Stimulated activated CD8-positive, alpha-beta memory T cell treated with anti-CD3 and anti-CD28 coated beads, Interleukin-15, amount 100 ng/mL, for 24 hours (primary cell): ENCODE measurements around the gene ACSS1.
"Not testable (repeated sequence)": the region's sequence is repeated elsewhere in the genome, so short reads cannot be mapped to it uniquely, and the experiment has no call there.

Source experiments
- DNase-seq: peaks from one replicate; pipeline ENCODE4 v3.0.0-alpha.2; 2020; ENCODE audit warnings: low read depth

ACSS1 gene

DNA sequence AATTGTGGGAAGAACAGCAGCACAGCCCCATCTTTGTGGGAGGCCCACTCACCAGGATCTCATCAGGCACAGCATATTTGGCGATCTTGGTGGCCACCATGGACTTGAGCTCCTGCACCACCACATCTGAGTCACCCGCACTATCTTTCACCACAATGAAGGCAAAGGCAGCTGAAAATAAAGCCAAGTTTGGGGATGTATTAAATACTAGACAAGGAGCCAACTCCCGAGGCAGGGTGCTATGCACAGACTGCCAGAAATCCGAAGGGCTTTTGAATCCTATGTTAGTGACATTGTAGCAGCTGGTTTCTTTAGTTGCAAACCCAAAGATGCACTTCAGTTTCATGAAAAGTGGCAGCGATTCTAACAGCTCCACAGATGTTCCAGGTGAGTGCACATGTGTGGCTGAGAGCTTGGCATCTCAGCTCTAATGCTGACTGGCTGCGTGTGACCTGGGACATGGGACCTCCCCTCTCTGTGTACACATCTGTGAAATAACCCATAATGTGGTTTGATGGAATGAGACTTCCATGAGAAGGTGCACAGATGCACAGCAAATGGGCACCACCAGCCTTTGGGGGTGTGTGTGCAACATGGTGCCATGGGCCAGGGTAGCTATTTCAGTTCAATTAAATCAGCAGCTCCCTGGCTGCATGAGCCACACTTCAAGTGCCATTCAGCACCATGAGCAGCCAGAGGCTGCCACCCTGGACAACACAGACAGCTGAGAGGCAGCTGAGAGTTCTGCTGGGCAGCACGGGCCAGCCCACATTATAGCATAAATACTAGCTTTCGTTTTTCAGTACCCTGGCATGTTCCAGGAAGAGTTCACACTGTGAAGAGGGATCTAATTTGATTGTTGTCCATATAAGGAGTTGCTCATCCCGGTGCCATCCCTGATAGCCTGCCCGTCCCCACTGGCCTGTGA lies 48.5 kb downstream of the ACSS1 start:
- DNase-seq, result no peak

DNA sequence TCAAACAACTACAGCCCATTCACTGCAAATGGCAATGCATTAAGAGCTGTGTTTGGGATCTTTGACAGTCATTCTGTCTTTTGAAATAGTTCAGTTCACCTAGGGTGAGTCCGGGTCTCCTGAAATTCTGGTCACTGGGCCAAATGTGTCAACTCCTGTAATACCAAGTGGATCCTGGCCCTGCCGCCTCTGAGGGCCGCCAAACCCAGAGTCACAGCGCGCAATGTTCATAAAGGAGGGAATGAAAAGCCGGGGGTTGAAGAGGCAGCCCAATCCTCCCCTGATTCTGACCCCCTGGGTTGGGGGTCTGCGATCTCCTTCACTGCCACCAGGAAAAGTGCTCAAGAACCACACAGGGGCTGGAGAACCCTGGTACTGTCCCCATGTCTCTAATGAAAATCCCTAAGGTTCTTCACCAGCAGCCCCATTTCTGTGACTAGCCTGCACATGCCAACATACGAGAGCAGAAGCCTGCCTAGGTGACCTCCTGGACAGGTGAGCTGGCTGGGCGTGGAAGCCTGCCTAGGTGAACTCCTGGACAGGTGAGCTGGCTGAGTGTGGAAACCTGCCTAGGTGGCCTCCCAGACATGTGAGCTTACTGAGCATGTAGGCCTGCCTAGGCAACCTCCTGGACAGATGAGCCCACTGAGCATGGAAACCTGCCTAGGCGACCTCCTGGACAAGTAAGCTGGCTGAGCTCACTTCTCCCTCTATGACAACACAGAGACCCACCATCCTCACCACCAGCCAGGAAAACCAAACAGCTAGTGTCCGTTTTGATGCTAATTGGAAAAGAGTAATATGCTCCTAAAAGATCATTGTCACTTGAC lies 49.3 kb downstream of the ACSS1 start:
- DNase-seq, result no peak

DNA sequence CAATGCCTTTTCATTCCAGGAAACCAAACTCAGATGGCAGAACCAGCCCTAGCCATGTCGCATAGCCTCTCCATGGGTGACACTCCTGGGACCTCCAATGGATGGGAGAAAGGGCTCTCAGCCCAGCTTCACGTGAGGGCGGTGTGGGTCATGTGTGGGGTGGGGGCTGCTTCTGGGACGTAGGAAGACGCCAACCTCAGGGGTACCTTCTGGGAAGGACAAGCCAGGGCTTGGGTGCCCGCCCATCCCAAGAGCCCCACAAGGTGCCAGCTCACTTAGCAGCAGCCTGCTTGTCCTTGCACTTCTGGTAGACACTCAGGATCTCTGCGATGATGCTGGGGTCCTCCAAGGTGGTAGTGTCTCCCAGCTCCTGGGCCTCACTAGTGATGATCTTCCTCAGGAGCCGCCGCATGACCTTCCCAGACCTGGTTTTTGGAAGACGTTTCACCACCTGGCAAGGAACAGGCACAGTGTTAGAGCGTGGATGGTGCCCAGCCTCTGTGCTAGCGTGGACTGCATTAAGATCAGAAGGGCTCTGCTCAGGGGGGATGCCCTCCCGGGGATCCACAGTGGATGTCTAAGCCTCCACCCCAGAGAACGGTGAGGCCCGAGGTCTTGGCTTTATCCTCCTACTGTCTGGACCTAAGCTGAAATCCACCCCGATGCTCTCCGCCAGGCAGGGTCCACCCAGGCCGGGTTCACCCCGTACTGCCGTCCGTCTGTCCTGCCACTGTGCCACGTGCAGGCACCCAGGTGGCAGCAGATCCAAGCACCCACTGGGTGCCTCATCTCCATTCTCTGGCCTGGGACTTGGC lies 50.2 kb downstream of the ACSS1 start:
- no peak for DNase-seq

DNA sequence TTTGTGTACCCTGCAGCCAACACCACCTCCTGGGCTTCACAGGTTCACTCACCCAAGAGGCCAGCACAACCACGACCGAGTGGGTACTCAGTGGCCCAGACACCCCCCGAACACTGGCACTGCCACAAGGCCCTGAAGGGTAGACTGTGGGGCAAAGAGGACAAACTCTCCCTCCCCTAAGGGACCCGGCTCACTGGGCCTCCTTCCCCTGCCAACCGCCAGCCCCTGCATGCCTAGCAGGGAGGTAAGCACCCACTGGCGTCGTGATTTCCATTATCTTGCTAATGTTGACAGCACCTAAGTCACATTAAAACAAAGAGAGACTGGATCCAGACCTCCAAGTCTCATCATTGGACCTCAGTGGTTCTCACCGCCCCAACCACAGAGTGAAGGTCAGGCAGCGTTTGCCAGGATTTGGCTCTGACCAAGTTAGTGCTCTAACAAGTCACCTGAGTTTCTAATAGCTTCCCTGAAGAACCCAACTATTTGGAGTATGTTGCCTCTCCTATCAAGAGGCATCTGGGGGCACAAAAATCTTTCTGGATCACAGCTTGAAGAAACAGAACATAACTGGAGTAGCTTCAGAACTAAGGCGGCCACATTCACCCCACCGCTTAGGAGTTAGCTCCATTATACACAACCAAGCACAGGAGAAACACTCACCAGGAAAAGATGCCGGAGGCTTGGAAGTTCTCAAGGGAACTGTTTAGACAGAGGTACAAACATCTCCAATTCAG lies 51.3 kb downstream of the ACSS1 start:
- no peak for DNase-seq

DNA sequence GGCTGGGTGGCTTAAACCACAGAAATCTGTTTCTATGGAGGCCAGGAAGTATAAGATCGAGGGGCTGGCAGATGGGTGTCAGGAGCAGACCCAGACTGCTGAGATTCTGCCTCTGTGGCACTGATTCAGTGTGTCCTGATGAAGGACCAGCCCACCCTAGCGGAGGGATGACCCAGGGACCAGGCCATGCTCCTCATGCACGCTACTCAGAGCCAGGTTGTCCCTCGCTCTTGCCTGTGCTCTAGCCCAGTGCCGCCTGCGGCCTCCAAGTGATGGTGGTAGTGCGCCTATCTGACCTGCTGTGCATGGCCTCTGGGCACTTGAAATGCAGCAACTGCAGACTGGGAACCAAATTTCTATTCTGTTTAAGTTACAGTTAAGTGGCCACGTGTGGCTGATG lies 52.3 kb downstream of the ACSS1 start:
- DNase-seq, result no peak

DNA sequence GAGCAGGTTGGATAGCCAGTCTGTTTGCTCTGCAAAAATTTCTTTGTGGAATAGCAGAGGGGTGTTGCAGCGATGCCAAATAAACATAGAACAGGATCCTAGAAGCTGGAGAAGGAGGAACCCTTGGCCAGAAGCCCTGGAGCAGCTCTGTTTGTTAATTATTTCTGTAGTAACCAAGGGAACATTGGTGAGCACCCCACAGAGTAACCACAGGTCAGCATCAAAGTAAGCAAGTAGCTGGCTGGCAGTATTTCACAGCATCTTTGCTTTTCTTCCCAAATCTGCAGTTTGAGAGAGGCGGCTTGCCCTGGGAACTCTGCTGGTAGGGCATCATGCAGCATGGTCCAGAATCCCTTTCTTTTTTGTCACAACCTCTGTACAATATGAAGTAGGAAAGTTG lies 52.7 kb downstream of the ACSS1 start:
- DNase-seq, result no peak

DNA sequence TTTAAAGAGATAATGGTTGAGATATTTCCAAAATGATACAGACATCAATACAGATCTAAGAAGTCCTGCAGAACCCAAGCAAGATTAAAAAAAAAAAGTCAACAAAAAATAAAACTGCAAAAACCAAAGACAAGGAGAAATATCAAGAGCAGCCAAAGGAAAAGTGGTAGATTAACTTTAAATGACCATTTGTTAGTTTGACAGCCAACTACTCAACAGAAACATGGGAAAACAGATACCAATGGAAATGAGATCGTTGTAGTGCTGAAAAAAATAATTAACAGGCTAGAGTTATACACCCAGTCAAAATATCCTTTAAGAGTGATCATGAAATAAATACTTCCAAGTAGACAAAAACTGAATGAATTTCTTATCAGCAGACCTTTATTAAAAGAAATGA lies 54.9 kb downstream of the ACSS1 start:
- DNase-seq, result no peak

DNA sequence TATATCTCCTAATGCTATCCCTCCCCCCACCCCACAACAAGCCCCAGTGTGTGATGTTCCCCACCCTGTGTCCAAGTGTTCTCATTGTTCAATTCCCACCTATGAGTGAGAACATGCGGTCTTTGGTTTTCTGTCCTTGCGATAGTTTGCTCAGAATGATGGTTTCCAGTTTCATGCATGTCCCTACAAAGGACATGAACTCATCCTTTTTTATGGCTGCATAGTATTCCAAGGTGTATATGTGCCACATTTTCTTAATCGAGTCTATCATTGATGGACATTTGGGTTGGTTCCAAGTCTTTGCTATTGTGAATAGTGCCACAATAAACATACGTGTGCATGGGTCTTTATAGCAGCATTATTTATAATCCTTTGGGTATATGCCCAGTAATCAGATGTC lies 56.6 kb downstream of the ACSS1 start:
- DNase-seq, result not testable (repeated sequence)

DNA sequence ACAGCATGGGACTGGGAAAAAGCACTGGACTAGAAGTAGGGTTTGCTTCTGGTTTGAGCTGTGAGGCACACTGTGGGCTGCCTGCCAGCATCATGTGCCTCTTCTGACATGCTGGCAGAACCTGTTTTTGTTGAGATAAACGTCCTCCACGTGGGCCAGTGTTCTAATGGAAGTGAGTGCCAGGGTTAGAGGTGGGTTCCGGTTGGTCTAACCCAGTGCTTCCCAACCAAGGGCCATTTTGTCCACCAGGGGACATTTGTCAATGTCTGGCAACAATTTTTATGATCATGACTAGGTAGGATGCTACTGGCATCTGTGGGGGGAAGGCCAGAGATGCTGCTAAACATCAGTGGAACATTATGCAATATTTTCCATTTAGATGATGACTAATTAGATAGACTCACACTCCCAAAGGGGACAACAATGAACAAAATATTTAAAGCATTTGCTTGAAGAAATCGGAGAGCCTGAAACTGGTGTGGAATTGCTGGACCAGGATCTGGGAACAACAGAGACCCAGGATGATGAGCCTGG lies 57.6 kb downstream of the ACSS1 start:
- no peak for DNase-seq

DNA sequence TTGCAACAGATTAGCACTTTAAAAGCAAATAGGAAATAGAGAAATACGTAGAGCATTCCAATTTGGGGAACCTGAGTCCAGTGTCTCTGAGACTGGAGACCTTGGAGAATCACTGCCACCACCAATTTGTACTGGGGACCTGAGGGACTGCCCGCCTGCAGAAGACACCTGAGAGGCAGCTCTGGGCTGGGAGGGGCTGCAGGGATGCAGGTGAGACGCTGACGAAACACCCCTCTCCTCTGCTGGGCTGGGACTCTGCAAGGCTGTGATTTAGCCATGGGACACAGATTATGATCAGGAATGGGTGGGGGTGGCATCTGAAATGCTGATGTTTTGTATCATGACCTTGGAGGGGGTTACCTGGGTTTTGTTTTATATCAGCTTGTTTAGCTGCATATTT lies 58.4 kb downstream of the ACSS1 start:
- DNase-seq, result no peak

DNA sequence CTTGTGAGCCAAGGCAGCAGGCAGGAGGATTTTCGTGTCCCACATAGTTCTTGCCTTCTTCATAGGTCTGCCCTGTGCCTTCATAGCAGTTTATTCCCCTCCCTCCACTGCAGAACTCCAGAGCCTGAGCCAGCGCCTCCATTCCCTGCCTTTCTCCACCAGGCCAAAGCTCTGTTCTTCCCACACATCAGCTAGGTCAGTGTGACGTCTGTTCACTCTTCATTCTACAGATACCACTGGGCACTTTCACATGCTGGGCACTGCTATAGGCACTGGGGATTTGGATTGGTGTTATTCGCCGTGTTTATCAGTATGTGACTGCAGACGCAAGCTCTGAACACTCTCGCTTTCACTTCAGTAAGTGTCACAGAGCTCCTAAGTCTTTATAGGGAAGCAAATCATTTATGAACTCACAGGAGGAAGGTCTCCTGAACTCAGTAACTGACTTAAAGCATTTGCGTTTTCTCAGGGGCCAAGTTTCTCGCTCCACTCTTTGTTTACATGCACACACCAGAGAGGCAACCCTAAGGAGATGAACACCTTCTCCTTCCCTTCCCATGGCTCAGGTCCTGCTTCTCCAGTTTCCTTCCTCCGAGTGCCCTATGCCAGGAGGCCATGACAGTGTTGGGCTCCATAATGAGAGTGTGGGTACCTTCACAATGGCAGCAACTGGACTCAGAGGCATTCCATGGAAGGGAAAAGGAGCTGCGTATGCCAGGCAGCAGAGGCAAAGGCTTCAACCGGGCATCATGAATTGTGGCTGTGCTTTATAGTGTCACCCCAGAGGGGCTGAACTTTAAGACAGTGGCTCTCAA lies 59.1 kb downstream of the ACSS1 start:
- DNase-seq, result no peak

DNA sequence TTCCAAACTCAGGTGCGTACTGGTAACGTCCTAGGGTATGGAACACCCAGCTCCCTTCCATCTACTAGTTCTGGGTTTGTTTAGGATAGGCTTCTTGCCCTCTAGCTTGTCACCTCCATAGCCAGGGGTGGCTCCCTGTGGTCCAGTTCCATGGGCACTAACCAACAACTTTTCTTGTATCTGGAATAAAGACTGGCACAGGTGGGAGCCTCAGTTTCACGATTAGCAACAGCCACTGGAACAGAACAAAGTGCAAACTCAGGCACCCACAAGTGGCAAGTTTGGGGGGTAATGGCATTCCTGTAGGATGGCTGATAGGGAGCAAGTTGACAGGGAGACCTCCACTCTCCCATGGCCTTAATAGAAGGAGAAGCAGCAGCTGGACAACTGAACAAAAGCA lies 59.8 kb downstream of the ACSS1 start:
- no peak for DNase-seq

DNA sequence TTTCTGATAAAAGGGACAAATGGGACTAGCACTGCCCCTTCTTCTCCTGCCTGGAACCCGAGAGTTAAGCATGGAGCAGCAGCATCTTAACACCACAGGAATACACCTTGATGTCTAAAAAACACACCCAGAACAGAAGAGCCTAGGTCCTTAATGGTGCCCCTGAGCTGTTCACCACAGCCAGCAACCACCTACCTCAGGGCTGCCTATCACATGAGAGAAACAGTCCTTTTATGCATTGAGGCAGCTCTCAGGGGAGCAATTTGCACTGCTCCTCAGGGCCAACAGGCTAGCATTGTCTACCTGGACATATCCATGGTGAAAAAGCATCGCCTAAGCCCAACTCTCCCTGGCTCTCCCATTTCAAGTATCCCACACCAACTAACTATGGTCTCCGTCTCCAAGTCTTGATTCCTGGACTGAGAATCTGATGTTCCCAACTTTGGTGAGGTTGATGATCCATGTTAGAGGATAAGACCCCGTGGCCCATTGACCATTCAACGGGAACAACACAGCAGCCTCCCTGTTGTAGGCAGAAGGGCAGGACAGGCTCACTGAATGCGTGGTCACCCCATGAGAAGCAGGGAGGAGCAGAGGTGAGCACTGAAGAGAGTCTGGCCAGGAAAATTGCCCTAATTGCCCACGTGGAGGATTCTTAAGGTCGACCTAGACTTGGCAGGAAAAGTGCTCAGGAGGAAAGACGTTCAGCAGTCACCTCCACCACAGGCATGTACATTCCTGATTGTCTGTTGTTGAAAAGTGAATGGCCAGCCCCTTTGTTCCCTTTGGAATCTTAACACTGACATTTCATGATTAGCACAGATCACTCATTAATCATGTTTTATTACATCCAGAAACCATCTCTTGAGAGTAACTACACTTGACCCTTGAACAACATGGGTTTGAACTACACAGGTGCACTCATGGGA lies 61.2 kb downstream of the ACSS1 start:
- DNase-seq, result no peak

DNA sequence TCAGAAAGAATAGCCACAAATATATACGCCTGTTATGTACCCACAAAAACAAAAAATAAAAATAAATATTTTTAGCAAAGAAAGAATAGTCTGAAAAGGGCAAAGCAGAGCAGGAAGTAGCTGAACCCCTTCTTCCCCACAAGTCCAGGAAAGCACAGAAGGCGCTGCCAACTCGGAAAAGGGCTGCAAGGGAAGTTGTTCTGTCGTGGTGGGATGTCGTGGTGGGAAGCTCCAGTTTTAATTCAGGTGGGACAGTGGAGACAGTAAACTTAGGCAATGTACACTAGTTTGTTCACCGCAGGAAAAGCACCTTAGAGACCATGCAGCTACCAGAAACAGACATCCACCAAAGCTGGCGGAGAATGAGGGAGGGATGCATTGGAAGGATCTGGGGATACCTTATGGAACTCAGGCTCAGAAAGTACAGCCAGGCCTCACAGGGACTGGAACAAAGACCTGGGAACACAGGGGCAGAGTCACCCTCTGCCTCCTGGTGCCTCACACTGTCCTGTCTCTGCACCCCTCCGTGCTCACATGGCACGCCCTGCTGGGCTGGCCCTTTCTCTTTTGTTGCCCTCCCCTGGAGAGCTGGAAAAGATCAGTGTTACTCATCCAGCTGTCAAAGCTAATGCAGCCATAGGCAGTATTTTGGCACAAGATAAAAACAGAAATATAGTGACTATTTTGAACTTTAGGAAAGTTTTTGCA lies 62.0 kb downstream of the ACSS1 start:
- no peak for DNase-seq

DNA sequence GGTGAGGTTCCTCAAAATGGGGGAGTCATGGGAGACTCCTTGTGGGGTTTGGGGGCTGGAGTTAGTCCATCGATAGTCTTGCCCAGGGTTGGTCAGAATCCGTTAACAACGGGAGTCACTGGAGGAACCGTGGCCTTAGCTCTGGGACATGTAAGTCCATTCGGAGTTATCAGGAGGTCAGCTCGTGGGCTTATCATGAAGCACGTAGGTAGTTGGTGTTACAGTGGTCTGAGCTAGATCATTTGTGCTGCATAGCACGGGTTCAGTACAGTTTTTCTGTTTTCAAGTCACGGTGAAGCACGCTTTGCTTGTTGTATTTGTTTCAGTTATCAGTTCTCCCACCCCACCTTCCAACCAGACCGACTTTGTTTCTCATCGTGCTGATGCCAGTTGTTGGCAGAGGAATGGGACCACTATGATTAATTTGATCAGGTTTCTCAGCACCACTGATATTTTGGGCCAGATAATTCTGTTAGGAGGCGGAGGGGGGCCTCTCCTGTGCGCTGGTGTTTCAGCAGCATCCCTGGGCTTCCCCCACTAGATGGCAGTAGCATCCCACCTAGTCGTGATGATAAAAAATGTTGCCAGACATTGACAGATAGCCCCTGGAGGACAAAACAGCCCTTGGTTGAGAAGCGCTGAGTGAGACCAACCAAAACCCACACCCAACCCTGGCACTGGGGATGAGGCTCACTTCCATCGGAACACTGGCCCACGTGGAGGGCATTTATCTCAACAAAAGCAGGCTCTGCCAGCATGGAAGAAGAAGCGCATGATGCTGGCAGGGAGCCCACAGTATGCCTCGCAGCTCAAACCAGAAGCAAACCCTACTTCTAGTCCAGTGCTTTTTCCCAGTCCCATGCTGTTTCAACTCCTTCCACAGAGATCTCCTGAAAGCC lies 63.2 kb downstream of the ACSS1 start:
- peak; percentile 58 for DNase-seq

DNA sequence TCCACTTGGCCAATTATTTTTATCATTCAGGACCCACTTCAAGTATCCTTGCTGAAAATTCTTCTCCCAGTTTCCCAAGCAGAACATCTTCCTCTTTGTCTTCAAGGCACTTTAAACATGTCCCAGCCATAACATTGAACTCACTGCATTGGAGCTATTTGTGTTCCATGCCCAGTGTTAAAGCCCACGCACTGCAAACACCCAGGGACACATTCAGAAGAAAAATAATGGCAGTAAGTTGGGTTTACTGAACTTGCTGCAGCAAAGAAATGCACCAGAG lies 63.8 kb downstream of the ACSS1 start:
- no peak for DNase-seq

DNA sequence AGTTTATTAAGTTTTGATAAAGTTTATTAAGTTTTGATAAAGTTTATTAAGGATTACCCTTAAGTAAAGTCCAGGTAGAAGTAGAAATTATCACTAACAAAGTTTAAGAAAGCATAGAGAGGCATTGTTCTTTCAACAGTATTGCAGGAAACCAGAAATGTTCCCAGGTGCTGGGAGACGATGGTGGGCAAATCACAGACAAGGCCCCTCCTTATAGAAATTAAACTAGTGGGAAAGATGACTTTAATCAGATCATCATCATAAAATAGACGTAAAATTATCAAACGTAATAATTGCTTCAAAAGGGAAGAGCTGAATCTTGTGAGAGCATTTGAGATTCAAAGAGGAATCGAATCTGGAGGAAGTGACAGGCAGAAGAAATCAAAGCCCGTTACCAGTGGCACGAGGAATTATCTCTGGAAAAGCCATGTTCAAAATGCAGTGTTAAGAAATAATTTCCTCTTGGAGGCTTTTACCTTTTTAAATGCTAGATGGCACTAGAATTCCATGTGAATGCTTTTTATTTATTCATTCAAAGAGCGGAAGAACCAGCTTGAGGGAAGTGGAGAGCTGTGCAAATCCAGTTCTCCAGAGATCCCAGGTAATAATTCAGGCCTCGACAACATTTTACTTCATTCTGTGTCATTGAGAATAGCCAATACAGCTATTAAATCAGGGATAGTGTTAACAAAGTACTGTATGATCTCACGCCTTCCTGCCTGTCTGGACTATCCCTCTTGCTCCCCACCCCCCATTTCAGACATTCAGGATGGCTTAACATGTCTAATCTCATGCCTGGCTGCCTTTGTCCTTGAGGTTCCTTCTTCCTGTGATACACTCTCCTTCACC lies 64.4 kb downstream of the ACSS1 start:
- DNase-seq, result no peak
